PFSK-1 (cell line): ENCODE measurements around the gene NDUFA6.

Source experiments
- FOXP2 ChIP-seq: optimal IDR thresholded peaks from 2 replicates; pipeline ENCODE3; 2011; ENCODE audit warnings: borderline replicate concordance, control low read depth, inconsistent platforms; ENCODE audit not compliant: insufficient read depth; ENCODE audit errors: extremely low read length, extremely low read depth
- POLR2AphosphoS5 ChIP-seq: IDR thresholded peaks from 2 replicates; pipeline ENCODE4 v1.6.1; 2012; ENCODE audit warnings: low read depth, mild to moderate bottlenecking, control low read depth, low read length, moderate library complexity
- SIN3A ChIP-seq: IDR thresholded peaks from 2 replicates; pipeline ENCODE4 v1.6.1; 2012; ENCODE audit warnings: mild to moderate bottlenecking, low read length, moderate library complexity, borderline replicate concordance; ENCODE audit not compliant: insufficient read depth
- TAF1 ChIP-seq: IDR thresholded peaks from 2 replicates; pipeline ENCODE4 v1.6.1; 2012; ENCODE audit warnings: low read length, control low read depth, borderline replicate concordance; ENCODE audit not compliant: insufficient read depth
- TF ChIP-seq, protein P1 (sequence below), 2 experiments: IDR thresholded peaks; 2 replicates each; pipeline versions ENCODE4 v1.6.1 to v1.8.0; 2011 to 2012; ENCODE audit warnings: low read depth in 2 of 2, low read length in 2 of 2, control low read depth in 1 of 2, inconsistent platforms in 1 of 2, mild to moderate bottlenecking in 1 of 2, moderate library complexity in 1 of 2; ENCODE audit not compliant: insufficient read depth in 1 of 2

NDUFA6 gene

DNA sequence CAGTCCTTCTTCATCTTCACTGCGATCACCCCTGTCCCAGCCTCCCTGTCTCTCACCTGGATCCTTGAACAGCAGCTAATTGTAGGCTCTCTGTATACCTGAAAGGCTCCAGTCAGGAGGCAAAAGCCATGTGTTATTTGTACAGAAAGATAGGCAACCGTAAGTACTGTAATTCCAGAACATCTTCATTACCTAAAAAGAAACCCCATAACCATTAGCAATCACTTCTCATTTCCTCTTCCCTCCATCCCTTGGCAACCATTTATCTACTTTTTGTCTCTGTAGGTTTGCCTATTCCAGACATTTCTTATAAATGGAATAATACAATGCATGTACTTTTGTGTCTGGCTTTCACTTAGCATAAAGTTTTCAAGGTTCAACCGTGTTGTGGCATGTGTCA lies 37.8 kb downstream of the NDUFA6 start:
- no peak for TF ChIP-seq TAF1
- no peak for TF ChIP-seq FOXP2
- no peak for TF ChIP-seq SIN3A
- TF ChIP-seq POLR2AphosphoS5, result no peak
- TF ChIP-seq, protein P1, sequence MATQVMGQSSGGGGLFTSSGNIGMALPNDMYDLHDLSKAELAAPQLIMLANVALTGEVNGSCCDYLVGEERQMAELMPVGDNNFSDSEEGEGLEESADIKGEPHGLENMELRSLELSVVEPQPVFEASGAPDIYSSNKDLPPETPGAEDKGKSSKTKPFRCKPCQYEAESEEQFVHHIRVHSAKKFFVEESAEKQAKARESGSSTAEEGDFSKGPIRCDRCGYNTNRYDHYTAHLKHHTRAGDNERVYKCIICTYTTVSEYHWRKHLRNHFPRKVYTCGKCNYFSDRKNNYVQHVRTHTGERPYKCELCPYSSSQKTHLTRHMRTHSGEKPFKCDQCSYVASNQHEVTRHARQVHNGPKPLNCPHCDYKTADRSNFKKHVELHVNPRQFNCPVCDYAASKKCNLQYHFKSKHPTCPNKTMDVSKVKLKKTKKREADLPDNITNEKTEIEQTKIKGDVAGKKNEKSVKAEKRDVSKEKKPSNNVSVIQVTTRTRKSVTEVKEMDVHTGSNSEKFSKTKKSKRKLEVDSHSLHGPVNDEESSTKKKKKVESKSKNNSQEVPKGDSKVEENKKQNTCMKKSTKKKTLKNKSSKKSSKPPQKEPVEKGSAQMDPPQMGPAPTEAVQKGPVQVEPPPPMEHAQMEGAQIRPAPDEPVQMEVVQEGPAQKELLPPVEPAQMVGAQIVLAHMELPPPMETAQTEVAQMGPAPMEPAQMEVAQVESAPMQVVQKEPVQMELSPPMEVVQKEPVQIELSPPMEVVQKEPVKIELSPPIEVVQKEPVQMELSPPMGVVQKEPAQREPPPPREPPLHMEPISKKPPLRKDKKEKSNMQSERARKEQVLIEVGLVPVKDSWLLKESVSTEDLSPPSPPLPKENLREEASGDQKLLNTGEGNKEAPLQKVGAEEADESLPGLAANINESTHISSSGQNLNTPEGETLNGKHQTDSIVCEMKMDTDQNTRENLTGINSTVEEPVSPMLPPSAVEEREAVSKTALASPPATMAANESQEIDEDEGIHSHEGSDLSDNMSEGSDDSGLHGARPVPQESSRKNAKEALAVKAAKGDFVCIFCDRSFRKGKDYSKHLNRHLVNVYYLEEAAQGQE (IDR thresholded peaks at IDR 0.05; ENCODE audit: insufficient read depth in 1 of 2, low read depth in 2 of 2, low read length in 2 of 2), result no peak

DNA sequence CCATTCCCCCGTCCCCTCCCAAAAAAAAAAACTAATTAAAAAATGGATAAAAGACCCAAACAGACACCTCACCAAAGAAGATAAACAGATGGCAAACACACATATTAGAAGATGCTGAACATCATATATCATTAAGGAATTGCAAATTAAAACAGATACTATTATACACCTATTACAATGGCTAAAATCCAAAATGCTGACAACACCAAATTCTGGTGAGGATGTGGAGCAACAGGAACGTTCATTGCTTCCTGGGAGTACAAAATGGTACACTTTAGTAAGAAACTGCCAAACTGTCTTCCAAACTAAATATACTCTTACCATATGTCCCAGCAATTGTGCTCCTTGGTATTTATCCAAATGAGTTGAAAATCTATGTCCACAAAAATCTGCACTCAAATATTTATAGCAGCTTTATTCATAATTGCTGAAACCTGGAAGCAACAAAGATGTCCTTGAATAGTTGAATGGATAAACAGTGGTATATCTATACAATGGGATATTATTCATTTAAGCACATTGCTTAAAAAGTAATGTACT lies 39.9 kb downstream of the NDUFA6 start:
- no peak for TF ChIP-seq SIN3A
- no peak for TF ChIP-seq FOXP2
- TF ChIP-seq, protein P1 (IDR thresholded peaks at IDR 0.05; ENCODE audit: insufficient read depth in 1 of 2, low read depth in 2 of 2, low read length in 2 of 2), result no peak
- no peak for TF ChIP-seq TAF1
- no peak for TF ChIP-seq POLR2AphosphoS5

DNA sequence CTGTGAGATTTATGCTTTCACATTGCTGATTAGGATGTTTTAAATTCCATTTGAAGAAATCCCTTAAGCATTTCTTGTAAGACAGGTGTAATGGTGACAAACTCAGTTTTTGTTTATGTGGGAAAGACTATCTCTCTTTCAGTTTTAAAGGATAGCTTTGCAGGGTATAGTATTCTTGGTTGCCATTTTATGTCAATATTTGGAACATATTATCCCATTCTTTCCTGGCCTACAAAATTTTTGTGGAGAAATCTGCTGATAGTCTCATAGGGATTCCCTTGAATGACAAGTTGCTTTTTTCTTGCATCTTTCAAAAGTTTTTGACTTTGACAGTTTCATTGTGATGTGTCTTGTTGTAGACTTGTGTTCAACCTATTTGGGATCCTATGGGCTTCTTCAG lies 48.8 kb downstream of the NDUFA6 start:
- no peak for TF ChIP-seq POLR2AphosphoS5
- TF ChIP-seq FOXP2, result no peak
- TF ChIP-seq, protein P1 (IDR thresholded peaks at IDR 0.05; ENCODE audit: insufficient read depth in 1 of 2, low read depth in 2 of 2, low read length in 2 of 2), result no peak
- TF ChIP-seq SIN3A, result no peak

DNA sequence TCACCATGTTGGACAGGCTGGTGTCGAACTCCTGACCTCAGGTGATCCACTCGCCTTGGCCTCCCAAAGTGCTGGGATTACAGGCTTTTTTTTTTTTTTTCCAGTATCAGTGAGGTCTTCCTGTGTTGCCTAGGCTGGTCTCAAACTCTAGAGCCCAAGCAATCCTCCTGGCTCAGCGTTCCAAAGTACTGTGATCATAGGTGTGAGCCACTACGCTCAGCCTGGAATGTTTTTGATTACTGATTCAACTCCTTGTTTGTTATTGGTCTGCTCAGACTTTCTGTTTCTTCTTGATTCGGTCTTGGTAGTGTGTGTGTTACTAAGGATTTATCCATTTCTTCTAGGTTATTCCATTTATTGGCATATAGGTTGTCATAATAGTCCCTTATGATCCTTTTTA lies 51.3 kb downstream of the NDUFA6 start:
- TF ChIP-seq FOXP2 (no peak), POLR2AphosphoS5 (no peak), SIN3A (no peak), TAF1 (no peak)
- TF ChIP-seq, protein P1 (IDR thresholded peaks at IDR 0.05; ENCODE audit: insufficient read depth in 1 of 2, low read depth in 2 of 2, low read length in 2 of 2), result no peak
